Embryonic facial prominence (tissue), 1 donor: ENCODE data around the gene TSACC.
"Not testable (repeated sequence)": the region's sequence is repeated elsewhere in the genome, so short reads cannot be mapped to it uniquely, and the experiment has no call there.

ENCODE experiments used
- DNase-seq: peaks from one replicate; pipeline ENCODE4 v3.0.0-alpha.2; 2016; ENCODE audit errors: extremely low spot score

Gene TSACC

GRCh38 chr1:156346636-156347035 lies 8.3 kb downstream of the TSACC start:
- no peak for DNase-seq

GRCh38 chr1:156347331-156347730 lies 9.0 kb downstream of the TSACC start:
- DNase-seq: no peak

GRCh38 chr1:156352481-156352880 lies 14.2 kb downstream of the TSACC start:
- not testable (repeated sequence) for DNase-seq

- no peak for DNase-seq
Observed at GRCh38 chr1:156356262-156356874, 18.0 kb downstream of the TSACC start.

GRCh38 chr1:156356875-156357534 lies 18.7 kb downstream of the TSACC start:
- no peak for DNase-seq

- no peak for DNase-seq
Observed at GRCh38 chr1:156357977-156358376, 19.7 kb downstream of the TSACC start.

- no peak for DNase-seq
Observed at GRCh38 chr1:156358641-156359040, 20.3 kb downstream of the TSACC start.

GRCh38 chr1:156359249-156359648 lies 20.9 kb downstream of the TSACC start:
- no peak for DNase-seq

GRCh38 chr1:156359973-156360372 lies 21.6 kb downstream of the TSACC start:
- no peak for DNase-seq

- DNase-seq: no peak
Observed at GRCh38 chr1:156360534-156360933, 22.2 kb downstream of the TSACC start.

GRCh38 chr1:156365754-156366153 lies 27.4 kb downstream of the TSACC start:
- no peak for DNase-seq

GRCh38 chr1:156366378-156367166 lies 28.2 kb downstream of the TSACC start:
- DNase-seq: no peak

- no peak for DNase-seq
Observed at GRCh38 chr1:156367383-156368156, 29.2 kb downstream of the TSACC start.

GRCh38 chr1:156368157-156368658 lies 29.9 kb downstream of the TSACC start:
- DNase-seq: no peak

- DNase-seq: no peak
Observed at GRCh38 chr1:156368889-156369684, 30.8 kb downstream of the TSACC start, which contains the start of gene RHBG. RHBG (plus strand) TSS chr1:156369211; CDS start chr1:156369250, 39 bp downstream.

- DNase-seq: not testable (repeated sequence)
Observed at GRCh38 chr1:156369685-156370286, 31.5 kb downstream of the TSACC start.

- no peak for DNase-seq
Observed at GRCh38 chr1:156371553-156372264, 33.4 kb downstream of the TSACC start.

- DNase-seq: no peak
Observed at GRCh38 chr1:156372265-156372586, 33.9 kb downstream of the TSACC start.

GRCh38 chr1:156372876-156373275 lies 34.5 kb downstream of the TSACC start:
- DNase-seq: no peak

- no peak for DNase-seq
Observed at GRCh38 chr1:156373546-156373945, 35.2 kb downstream of the TSACC start.
